CD4-positive, alpha-beta T cell treated with Interleukin-10 for 1 hour (primary cell): Measurements from ENCODE around the gene ZKSCAN7.
"Not testable (repeated sequence)": the region's sequence is repeated elsewhere in the genome, so short reads cannot be mapped to it uniquely, and the experiment has no call there.

Experiments used
- DNase-seq: peaks from one replicate; pipeline ENCODE4 v3.0.0-alpha.2; 2020

The ZKSCAN7 gene

DNA sequence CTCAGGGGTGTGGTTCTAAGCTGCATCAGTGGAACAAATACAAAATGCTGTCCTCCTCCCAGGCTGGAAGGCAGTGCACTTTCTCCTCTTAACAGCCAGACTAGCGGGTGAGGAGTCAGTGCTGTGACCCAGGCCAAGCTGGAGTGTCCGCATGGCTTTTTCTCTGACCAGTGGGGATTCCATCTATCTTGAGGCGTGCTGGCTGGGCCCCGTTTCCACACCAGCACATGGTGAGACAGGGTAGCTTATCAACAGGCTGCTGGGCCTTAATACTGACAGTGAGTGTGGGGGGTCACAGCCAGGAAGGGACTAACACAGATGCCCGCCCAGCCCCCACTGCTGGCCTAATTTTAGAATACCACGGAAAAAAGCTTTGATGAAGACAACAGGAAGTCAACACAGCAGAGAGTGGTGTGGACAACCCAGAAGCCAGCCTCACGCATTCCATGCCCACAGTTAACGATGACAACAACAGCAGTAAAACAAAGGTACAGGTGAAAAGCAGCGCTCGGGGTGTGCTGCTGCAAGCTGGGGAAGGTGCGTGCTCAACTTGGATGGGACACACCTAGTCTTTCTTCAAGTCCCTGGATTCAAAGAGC is 22.5 kb downstream of the ZKSCAN7 start:
- DNase-seq: not testable (repeated sequence)

DNA sequence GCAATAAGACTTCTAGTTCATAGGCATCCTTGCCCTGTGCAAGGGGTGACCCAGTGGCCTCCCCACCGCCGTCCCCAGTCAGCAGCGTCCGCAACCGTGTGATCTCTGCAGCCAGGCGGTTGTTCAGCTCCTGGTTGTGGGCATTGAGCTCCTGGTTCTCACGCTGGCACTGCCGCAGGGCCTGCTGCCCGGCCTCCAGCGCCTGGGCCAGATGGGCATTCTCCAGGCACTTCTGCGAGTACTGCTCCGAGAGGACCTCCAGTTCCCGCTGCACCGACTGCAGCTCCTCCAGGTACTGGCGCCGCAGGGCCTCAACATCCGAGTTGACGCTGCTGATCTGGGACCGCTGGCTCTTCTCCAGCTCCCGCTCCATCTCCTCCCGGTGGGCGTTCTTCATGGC is 23.3 kb downstream of the ZKSCAN7 start:
- not testable (repeated sequence) for DNase-seq

- DNase-seq: not testable (repeated sequence)
Observed at GRCh38 chr3:44578924-44579515, 24.0 kb downstream of the ZKSCAN7 start.

- not testable (repeated sequence) for DNase-seq
Observed at GRCh38 chr3:44579749-44580148, 24.8 kb downstream of the ZKSCAN7 start.

GRCh38 chr3:44580971-44581370 is 26.0 kb downstream of the ZKSCAN7 start:
- not testable (repeated sequence) for DNase-seq

DNA sequence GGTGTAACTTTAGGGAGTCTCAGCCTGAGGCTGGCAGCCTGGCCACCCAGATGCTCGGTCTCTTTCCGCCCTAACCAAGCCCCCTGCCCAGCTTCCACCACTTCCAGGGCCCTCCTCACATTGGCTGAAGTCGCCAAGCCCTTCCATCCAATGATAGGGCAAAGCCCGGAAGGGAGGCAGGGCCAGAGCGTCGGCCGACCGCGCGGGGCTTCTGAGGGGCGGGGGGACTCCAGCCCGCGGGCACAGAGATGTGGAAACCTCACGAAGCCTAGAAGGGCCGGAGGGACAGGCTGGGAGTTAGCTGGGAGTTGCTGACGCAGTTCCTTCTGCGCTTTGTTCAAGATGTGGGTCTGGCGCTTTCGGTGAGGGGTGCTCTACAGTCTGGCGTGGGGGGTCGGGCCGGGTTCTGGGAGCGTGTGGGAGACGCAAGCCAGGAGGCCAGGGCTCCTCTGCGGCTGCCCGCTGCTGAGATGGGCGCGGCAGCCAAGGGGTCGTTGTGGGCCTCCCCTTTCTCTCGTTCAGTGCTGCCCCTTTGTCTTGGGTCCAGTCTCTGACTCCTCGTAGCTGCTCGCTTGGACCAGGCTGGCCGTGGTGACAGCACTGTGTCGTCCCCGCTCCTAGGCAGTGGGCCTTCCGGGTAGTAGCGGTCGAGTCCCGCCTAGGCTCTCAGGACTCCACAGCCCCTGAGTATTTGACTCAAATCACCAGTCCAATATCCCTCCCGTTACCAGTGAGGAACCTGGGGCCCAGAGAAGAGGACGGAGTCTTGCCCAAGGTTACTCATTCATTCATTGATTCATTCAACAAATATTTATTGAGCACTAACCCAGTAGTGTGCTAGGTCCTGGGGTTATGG is 29.9 kb downstream of the ZKSCAN7 start, which contains the start of gene ZNF660:
ZNF660 (plus strand) TSS at position 319 of the 856 bp plus-strand sequence. CDS start 9,230 bp downstream, outside the sequence.
- no peak for DNase-seq

- no peak for DNase-seq
Observed at GRCh38 chr3:44596621-44597020, 41.6 kb downstream of the ZKSCAN7 start.

DNA sequence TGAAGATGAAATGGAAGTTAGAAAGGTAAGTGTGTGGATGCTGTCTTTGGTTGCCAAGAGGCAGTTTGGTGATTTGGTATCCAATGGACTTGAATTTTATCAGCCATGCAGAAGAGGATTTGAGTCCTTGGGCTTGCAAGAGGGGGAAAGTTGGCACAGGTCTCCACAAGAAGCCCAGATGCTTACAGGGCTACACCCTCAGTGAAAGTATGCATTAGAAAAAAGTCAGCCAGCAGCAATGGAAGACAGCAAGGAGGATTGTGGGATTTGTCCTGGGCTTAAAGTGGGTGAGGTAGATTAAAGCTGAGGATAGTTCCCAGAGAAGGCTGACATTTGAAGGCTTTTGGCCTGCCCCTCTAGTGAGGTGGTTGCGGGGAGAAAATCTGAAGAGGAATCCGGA is 46.8 kb downstream of the ZKSCAN7 start:
- DNase-seq: no peak

GRCh38 chr3:44612678-44613077 is 57.7 kb downstream of the ZKSCAN7 start:
- DNase-seq: no peak
